Measurements from ENCODE around the gene RASSF8.

The RASSF8 gene

GRCh38 chr12:25993901-25994651, 35.6 kb downstream of the RASSF8 start:
- no peak overlapping the region for H3K4me3 ChIP-seq (ENCODE audit: low read length)

DNA sequence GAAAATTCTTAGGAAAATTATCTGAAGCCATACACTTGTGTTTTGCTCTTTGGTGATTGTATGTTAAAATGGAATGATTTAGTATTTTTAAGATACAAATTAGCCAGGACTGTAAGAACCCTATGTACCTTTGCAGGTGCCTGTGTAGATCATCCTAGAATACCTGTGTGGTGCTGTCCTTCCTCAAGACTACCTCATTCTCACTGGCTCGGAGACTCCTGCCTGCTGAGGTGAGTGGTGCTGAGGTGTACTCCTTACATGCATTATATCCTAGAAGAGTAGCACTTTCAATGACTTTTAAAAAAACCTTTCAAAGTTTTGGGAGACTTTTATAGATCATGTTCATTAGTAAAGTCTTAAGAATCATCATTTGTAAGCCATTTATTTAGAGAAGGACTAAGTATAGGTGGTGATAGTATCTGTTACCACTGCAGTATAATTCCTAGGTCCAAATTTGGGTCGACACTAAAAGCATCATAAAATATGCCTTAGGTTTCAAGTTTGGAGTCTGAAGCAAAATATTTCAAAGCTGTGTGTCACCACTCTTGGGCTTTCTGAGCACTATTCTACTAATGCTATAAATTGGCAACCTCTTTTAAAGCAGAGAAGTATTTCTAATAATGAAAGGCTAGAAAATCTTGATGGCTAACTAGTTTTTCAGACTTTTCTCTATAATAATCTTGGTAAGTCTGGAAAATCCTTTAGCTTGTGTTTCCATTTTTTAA, 36.6 kb downstream of the RASSF8 start:
- no peak overlapping the region for H3K4me3 ChIP-seq (ENCODE audit: low read length)
- TF ChIP-seq ZNF274 (IDR thresholded peaks at IDR 0.05; ENCODE audit: low read depth, low read length): no peak

More at GRCh38 chr12:25993901-25994651, 35.6 kb downstream of the RASSF8 start:
- TF ChIP-seq ZNF274 (IDR thresholded peaks at IDR 0.05; ENCODE audit: low read depth, low read length): no peak

DNA sequence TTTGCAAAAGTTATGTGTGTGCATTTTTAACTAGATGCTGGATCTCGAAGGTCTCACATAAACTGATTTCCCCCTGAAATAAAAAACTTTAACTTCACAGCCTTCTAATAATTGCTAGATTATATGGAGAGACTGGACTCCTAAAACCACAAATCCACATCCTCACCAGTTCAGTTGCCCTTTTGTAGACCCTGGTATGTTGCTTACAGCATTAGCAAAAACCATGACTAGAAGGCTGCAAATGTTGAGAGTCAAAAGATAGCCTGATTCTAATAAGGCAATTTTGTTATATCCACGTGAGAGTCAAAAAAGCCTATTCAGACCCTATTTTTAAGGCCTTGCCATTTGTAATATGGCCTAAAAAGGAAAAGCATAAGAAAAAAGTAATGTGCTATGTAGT, 37.4 kb downstream of the RASSF8 start:
- no peak for TF ChIP-seq ZNF274 (IDR thresholded peaks at IDR 0.05; ENCODE audit: low read depth, low read length)
- H3K4me3 ChIP-seq (ENCODE audit: low read length): no peak overlapping the region

GRCh38 chr12:25996677-25997076, 38.2 kb downstream of the RASSF8 start:
- H3K4me3 ChIP-seq (ENCODE audit: low read length): no peak overlapping the region
- TF ChIP-seq ZNF274 (IDR thresholded peaks at IDR 0.05; ENCODE audit: low read depth, low read length): no peak

DNA sequence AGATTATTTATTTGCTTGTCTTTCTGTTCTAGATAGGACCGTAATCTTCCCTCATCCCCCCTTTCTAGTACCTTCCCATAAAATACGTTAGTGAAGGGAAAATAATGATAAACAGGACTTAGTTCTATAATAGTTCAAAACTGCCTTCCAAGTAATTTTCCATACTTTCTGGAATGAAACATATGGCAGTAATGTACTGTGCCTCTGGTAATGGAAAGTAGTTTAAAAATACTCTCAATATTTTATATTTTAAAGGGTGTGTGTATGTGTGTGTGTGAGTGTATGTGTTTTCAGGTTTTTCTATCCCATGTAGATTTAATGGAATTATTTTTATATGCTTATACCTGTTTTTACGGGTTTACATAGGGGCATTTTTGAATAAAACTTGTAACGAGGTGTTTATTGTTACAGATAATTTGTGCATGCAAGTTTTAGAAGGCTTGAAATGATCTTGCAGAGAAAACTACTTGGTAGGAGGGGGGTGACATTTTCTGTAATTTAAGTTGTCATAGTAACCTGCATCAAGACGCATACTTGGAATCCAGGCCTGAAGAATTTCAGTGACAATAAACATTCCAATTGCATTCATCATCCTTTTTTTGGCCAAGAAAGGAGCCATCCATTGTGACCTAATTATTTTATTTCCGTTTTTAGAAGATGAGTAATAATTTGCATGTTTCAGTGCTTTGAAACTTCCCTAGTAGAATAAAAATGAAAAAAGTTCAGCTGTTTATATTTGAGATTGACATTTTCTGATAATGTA, 38.9 kb downstream of the RASSF8 start:
- no peak for TF ChIP-seq ZNF274 (IDR thresholded peaks at IDR 0.05; ENCODE audit: low read depth, low read length)
- H3K4me3 ChIP-seq (ENCODE audit: low read length): no peak overlapping the region

DNA sequence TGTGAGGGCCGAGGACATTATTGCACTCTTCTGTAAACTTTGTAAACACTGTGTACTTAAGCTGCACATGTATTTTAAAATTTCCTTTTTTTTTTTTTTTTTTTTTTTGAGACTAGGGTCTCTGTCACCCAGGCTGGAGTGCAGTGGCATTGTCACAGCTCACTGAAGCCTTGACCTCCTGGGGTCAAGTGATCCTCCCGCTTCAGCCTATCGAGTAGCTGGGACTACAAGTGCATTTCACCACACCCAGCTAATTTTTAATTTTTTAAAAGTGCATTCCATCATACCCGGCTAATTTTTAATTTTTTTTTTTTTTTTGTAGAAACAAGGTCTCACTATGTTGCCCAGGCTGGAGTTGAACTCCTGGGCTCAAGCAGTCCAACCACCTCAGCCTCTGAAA, 42.4 kb downstream of the RASSF8 start:
- no peak overlapping the region for H3K4me3 ChIP-seq (ENCODE audit: low read length)
- no peak for TF ChIP-seq ZNF274 (IDR thresholded peaks at IDR 0.05; ENCODE audit: low read depth, low read length)

- H3K4me3 ChIP-seq (ENCODE audit: low read length): no peak overlapping the region
Measured at GRCh38 chr12:26001530-26001929, 43.0 kb downstream of the RASSF8 start.

DNA sequence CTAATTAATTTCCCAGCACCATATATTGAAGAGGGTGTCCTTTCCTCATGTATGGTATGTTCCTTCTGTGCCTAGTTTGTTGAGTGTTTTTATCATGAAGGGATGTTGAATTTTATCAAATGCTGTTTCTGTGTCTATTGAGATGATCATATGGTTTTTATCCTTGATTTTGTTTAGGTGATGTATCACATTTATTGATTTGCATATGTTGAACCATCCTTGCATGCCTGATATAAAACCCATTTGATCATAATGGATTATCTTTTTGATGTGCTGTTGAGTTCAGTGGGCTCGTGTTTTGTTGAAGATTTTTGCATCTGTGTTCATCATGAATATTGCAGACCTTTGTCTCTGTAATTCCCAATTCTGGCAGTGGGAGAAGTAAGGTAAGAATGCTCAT, 44.6 kb downstream of the RASSF8 start:
- TF ChIP-seq ZNF274 (IDR thresholded peaks at IDR 0.05; ENCODE audit: low read depth, low read length): no peak
- no peak overlapping the region for H3K4me3 ChIP-seq (ENCODE audit: low read length)

More at GRCh38 chr12:26001530-26001929, 43.0 kb downstream of the RASSF8 start:
- TF ChIP-seq ZNF274 (IDR thresholded peaks at IDR 0.05; ENCODE audit: low read depth, low read length): no peak

- TF ChIP-seq ZNF274 (IDR thresholded peaks at IDR 0.05; ENCODE audit: low read depth, low read length): no peak
- H3K4me3 ChIP-seq (ENCODE audit: low read length): no peak overlapping the region
Measured at GRCh38 chr12:26007566-26007965, 49.1 kb downstream of the RASSF8 start.

GRCh38 chr12:26009593-26009992, 51.1 kb downstream of the RASSF8 start:
- TF ChIP-seq ZNF274 (IDR thresholded peaks at IDR 0.05; ENCODE audit: low read depth, low read length): no peak
- no peak overlapping the region for H3K4me3 ChIP-seq (ENCODE audit: low read length)

DNA sequence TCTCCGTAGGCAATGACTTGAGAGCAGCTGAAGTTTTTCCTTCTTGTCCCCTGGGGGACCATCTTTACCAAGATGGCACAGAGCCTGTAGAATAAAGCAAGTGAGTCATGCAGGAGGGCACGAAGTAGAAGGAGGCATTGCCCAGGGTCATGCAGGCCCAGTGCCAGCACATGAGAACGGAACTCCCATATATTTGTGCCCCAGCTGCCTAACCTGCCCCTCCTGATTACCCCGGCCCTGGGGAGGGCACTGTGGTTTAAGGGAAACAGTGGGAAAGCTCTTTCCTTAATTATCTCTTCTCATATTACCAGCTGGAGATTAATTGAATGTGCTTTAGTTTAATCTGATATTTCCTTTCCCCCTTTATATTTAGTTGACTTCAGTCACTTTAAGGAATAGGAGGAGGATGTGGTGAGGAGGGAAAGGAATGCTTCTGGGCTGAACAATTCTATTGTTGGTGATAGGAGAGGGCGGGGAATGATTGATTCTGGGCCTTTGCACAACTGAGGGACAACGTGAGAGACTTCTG, 51.9 kb downstream of the RASSF8 start:
- no peak overlapping the region for H3K4me3 ChIP-seq (ENCODE audit: low read length)
- TF ChIP-seq ZNF274 (IDR thresholded peaks at IDR 0.05; ENCODE audit: low read depth, low read length): no peak

GRCh38 chr12:26011099-26011498, 52.6 kb downstream of the RASSF8 start:
- H3K4me3 ChIP-seq (ENCODE audit: low read length): no peak overlapping the region
- TF ChIP-seq ZNF274 (IDR thresholded peaks at IDR 0.05; ENCODE audit: low read depth, low read length): no peak

- no peak for TF ChIP-seq ZNF274 (IDR thresholded peaks at IDR 0.05; ENCODE audit: low read depth, low read length)
- no peak overlapping the region for H3K4me3 ChIP-seq (ENCODE audit: low read length)
Measured at GRCh38 chr12:26014085-26014484, 55.6 kb downstream of the RASSF8 start.

- H3K4me3 ChIP-seq (ENCODE audit: low read length): no peak overlapping the region
- no peak for TF ChIP-seq ZNF274 (IDR thresholded peaks at IDR 0.05; ENCODE audit: low read depth, low read length)
Measured at GRCh38 chr12:26016516-26016915, 58.0 kb downstream of the RASSF8 start.

Measured in GM08714 (cell line).